Keratinocyte (primary cell): Measurements from ENCODE around the gene SMLR1. TPM values are rescaled to one million over a fixed set of nuclear protein-coding genes. Genes with fewer than 3 reads are reported as not detected.

ENCODE experiments used
- DNase-seq: peaks from one replicate; pipeline ENCODE4 v3.0.0-alpha.2; 2011; ENCODE audit warnings: low read depth, missing footprints, low spot score
- FAIRE-seq: peaks from 2 replicates; lab custom pipeline; 2011; peaks lifted over from hg19 to GRCh38; lab: Jason Lieb, UNC
- H2AFZ ChIP-seq: 2 replicates; pipeline ENCODE4 v1.6.0; 2012; ENCODE audit warnings: low read length, control low read depth, inconsistent platforms; ENCODE audit not compliant: control insufficient read depth
- H3K27ac ChIP-seq: 2 replicates; pipeline ENCODE4 v1.5.1; 2011; ENCODE audit warnings: low read length; ENCODE audit not compliant: control insufficient read depth, insufficient read depth
- H3K27me3 ChIP-seq: 3 replicates; pipeline ENCODE4 v1.6.0; 2011; ENCODE audit warnings: low read length; ENCODE audit not compliant: control insufficient read depth, insufficient read depth; ENCODE audit errors: extremely low read depth
- H3K36me3 ChIP-seq, 2 experiments: 2 replicates in 1 of 2; 3 replicates in 1 of 2; pipeline ENCODE4 v1.5.1; 2011; ENCODE audit warnings: low read length in 2 of 2, mild to moderate bottlenecking in 1 of 2; ENCODE audit not compliant: control insufficient read depth in 2 of 2, insufficient read depth in 2 of 2; ENCODE audit errors: extremely low read depth in 1 of 2
- H3K4me1 ChIP-seq: 3 replicates; pipeline ENCODE4 v1.5.1; 2011; ENCODE audit warnings: low read length; ENCODE audit not compliant: control insufficient read depth, insufficient read depth; ENCODE audit errors: extremely low read depth
- H3K4me2 ChIP-seq: 3 replicates; pipeline ENCODE4 v1.6.0; 2011; ENCODE audit warnings: low read depth, low read length; ENCODE audit not compliant: control insufficient read depth, insufficient read depth; ENCODE audit errors: extremely low read depth
- H3K4me3 ChIP-seq, 3 experiments: fragments of 200-600 bp in 1 of 3; sonication (generic) in 1 of 3; 2 replicates in 2 of 3; 3 replicates in 1 of 3; pipeline ENCODE4 v1.5.1; 2011 to 2016; ENCODE audit warnings: low read length in 3 of 3, mild to moderate bottlenecking in 3 of 3, control low read depth in 2 of 3, inconsistent platforms in 1 of 3, low read depth in 1 of 3, mixed read lengths in 1 of 3, mixed run types in 1 of 3, moderate library complexity in 1 of 3; ENCODE audit not compliant: control insufficient read depth in 2 of 3, insufficient read depth in 2 of 3; ENCODE audit errors: extremely low read depth in 1 of 3
- H3K79me2 ChIP-seq: 2 replicates; pipeline ENCODE4 v1.6.0; 2012; ENCODE audit warnings: low read length; ENCODE audit not compliant: control insufficient read depth, insufficient read depth
- H3K9ac ChIP-seq: 3 replicates; pipeline ENCODE4 v1.6.0; 2011; ENCODE audit warnings: low read length; ENCODE audit not compliant: control insufficient read depth, insufficient read depth; ENCODE audit errors: extremely low read depth
- H3K9me1 ChIP-seq: 3 replicates; pipeline ENCODE4 v1.6.0; 2011; ENCODE audit warnings: low read length; ENCODE audit not compliant: control insufficient read depth, insufficient read depth; ENCODE audit errors: extremely low read depth
- H3K9me3 ChIP-seq: 2 replicates; pipeline ENCODE4 v1.5.1; 2012; ENCODE audit warnings: low read depth, low read length; ENCODE audit not compliant: control insufficient read depth
- H4K20me1 ChIP-seq: 3 replicates; pipeline ENCODE4 v1.6.0; 2011; ENCODE audit warnings: low read length; ENCODE audit not compliant: control insufficient read depth, insufficient read depth; ENCODE audit errors: extremely low read depth
- EZH2 ChIP-seq: IDR thresholded peaks from one replicate; pipeline ENCODE4 v1.6.1; 2012; ENCODE audit warnings: inconsistent platforms, mild to moderate bottlenecking, low read length, moderate library complexity
- dilution Hi-C: fragments of 300-500 bp; cut with MboI; formaldehyde crosslinking; loops from one replicate; pipeline ENCODE4 v1.7.0; 2020; ENCODE audit warnings: low sequenced_read_pairs; ENCODE audit not compliant: extremely low pct_ligation_motif_present
- polyA plus RNA-seq, 5 experiments: library from polyadenylated mRNA; depleted of rRNA in 3 of 5; stranded (reverse) in 3 of 5; stranded (forward) in 1 of 5; unstranded in 1 of 5; fragments of >200 nt; gene quantifications; 1 replicate in 1 of 5; 2 replicates in 3 of 5; 3 replicates in 1 of 5; pipeline versions ENCODE4 v1.2.1 to v1.2.3, GENCODE V29; 2011 to 2012; ENCODE audit warnings: missing spikeins in 2 of 5, low read depth in 1 of 5, low replicate concordance in 1 of 5
- TF ChIP-seq, protein P1 (sequence below), 3 experiments: IDR thresholded peaks in 1 of 3; conservative IDR thresholded peaks in 1 of 3; optimal IDR thresholded peaks in 1 of 3; 2 replicates in 2 of 3; 3 replicates in 1 of 3; pipeline versions ENCODE3 to v1.5.1; 2011; ENCODE audit warnings: low read length in 3 of 3, mild to moderate bottlenecking in 3 of 3, moderate library complexity in 2 of 3, control low read depth in 1 of 3, inconsistent platforms in 1 of 3; ENCODE audit not compliant: insufficient read depth in 2 of 3; ENCODE audit errors: extremely low read depth in 1 of 3

SMLR1 gene
- polyA plus RNA-seq, 1 donor (not counting 4 experiments of a cell fraction or from before 2014, with no cell fraction given) = not detected

DNA sequence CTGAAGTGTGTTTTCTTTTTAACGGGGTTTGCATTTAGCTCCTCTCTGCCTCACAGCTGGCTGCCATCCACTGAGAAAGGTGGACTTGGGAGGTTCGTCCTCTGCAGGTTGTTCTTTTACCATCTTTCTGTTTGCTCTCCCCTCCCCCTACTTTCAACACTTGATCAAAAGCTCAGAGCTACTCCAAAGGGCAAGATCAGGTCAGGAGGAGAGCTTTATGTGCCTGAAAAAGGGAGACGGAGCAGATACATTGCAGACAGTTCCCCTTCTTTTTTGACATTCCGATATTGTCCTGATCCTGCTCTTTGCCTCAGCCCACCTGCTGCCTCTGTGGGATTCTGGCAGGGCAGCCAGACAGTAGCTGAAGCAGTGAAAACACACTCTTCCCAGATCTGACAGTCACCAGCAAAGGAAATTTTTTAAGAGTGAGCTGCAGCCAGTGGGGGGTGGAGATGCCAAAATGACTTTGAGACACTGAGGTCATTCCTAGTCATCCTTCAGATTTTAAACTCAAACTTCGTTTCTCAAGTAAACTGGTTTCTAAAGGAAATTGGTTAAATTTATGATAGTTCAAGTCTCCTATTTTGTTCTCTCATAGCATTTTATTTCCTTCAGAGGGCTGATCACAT is 26.5 kb downstream of the SMLR1 start:
- no peaks in the 10 kb centered on the region for H3K9me3 ChIP-seq
- dilution Hi-C loops = no loop called here
- H3K4me1 ChIP-seq = peaks cover 6% of the 10 kb centered on the region
- H3K36me3 ChIP-seq = no peaks in the 10 kb centered on the region
- TF ChIP-seq, protein P1, sequence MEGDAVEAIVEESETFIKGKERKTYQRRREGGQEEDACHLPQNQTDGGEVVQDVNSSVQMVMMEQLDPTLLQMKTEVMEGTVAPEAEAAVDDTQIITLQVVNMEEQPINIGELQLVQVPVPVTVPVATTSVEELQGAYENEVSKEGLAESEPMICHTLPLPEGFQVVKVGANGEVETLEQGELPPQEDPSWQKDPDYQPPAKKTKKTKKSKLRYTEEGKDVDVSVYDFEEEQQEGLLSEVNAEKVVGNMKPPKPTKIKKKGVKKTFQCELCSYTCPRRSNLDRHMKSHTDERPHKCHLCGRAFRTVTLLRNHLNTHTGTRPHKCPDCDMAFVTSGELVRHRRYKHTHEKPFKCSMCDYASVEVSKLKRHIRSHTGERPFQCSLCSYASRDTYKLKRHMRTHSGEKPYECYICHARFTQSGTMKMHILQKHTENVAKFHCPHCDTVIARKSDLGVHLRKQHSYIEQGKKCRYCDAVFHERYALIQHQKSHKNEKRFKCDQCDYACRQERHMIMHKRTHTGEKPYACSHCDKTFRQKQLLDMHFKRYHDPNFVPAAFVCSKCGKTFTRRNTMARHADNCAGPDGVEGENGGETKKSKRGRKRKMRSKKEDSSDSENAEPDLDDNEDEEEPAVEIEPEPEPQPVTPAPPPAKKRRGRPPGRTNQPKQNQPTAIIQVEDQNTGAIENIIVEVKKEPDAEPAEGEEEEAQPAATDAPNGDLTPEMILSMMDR (optimal IDR thresholded peaks at IDR 0.05 in 1 of 3, IDR thresholded peaks at IDR 0.05 in 1 of 3, conservative IDR thresholded peaks at IDR 0.05 in 1 of 3; ENCODE audit: extremely low read depth in 1 of 3, insufficient read depth in 2 of 3, low read length in 3 of 3) = no peak
- no peak for TF ChIP-seq EZH2
- no peak overlapping the region for H3K4me3 ChIP-seq
- no peaks in the 10 kb centered on the region for H4K20me1 ChIP-seq
- H3K27ac ChIP-seq = no peak overlapping the region
- H2AFZ ChIP-seq = no peak overlapping the region
- H3K4me2 ChIP-seq = no peak overlapping the region
- H3K79me2 ChIP-seq = no peaks in the 10 kb centered on the region
- H3K9me1 ChIP-seq = no peaks in the 10 kb centered on the region
- DNase-seq (no peak), FAIRE-seq (no peak)
- H3K9ac ChIP-seq = no peak overlapping the region
- H3K27me3 ChIP-seq = no peaks in the 10 kb centered on the region

DNA sequence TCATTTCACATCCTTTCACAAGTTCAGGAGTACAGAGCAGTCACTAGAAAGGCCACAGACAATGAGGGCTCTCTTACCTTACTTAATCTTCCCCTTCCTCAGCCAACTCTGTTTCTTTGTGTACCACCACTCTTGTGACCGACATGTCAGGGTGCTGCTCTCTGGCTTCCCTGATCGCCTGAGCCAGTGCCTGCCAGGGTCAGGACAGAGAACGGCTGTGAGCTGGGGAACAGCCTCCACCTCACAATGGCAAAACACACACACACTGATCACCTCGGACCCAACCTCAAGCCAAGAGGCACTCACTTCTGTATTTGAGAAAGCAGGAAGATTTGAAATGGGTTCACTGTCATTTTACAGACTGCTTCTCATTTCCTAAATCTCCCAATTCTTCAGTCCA is 30.8 kb downstream of the SMLR1 start:
- no peak overlapping the region for H3K4me3 ChIP-seq
- no peaks in the 10 kb centered on the region for H4K20me1 ChIP-seq
- peaks cover 6% of the 10 kb centered on the region for H3K4me1 ChIP-seq
- no peaks in the 10 kb centered on the region for H3K36me3 ChIP-seq
- no peaks in the 10 kb centered on the region for H3K79me2 ChIP-seq
- no peaks in the 10 kb centered on the region for H3K9me3 ChIP-seq
- no peaks in the 10 kb centered on the region for H3K27me3 ChIP-seq
- dilution Hi-C loops = no loop called here
- no peak for FAIRE-seq
- H3K9me1 ChIP-seq = no peaks in the 10 kb centered on the region
- no peak overlapping the region for H3K4me2 ChIP-seq
- H3K9ac ChIP-seq = no peak overlapping the region
- no peak overlapping the region for H2AFZ ChIP-seq
- H3K27ac ChIP-seq = no peak overlapping the region
- TF ChIP-seq, protein P1 (optimal IDR thresholded peaks at IDR 0.05 in 1 of 3, IDR thresholded peaks at IDR 0.05 in 1 of 3, conservative IDR thresholded peaks at IDR 0.05 in 1 of 3; ENCODE audit: extremely low read depth in 1 of 3, insufficient read depth in 2 of 3, low read length in 3 of 3) = no peak
- TF ChIP-seq EZH2 = no peak
- DNase-seq = no peak
